HG02938 (cell line): ENCODE results near the gene ADAMTS6.

Experiments used
- ATAC-seq: cut with Tn5 transposase; IDR thresholded peaks from one replicate; pipeline ENCODE4 v1.9.1; 2021; ENCODE audit warnings: mild to moderate bottlenecking, moderate library complexity; ENCODE audit not compliant: unreplicated experiment

Gene ADAMTS6

DNA sequence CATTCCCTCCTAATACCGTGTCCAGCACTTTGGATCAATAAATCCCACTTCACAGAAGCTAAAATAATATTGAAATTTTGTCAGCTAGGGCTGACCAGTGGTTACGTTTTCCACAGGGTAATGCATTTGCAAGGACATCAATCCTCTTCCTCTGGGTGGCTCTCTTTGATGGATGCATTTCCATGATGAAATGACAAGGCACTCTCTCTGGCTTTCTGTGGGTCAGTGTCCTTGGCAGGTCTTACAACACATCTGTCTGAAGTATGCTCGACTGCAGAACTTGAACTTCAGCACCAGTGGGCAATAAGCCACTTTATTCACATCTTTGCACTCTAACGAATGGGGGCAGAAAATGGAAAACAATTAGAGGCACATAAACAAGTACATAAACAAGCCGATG, 330.1 kb downstream of the ADAMTS6 start:
- no peak for ATAC-seq

DNA sequence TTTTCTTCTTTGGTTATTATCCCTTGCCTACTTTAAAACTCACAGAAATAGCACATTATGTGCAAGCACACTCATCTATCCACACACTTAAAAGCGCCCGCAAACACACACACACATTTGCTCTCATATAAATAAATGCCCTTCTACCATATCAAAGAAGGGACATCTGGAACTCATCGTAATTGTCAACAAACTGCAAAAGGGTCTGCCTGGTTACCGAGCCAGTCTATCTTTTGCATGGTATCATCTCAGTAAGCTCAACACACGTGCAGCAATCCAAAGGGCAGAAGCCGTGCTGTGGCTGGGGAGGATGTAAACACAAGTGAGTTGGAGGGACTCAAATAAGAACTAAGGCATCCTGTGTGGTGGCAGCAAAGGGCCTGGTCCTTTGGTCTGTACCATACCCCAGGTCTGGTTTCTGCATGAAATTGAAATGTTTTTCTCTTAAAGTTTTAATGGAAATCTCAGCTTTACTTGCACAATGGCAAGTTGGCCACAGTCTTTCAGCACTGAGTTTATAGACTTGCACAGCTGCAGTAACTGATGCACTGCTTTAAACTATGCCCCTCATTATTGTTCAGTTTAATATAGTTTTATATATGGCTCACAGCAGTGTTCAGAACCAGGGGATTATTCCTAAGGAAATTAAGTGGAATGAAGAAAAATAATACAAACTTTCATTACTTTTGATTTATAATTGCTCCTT, 331.0 kb downstream of the ADAMTS6 start:
- no peak for ATAC-seq

DNA sequence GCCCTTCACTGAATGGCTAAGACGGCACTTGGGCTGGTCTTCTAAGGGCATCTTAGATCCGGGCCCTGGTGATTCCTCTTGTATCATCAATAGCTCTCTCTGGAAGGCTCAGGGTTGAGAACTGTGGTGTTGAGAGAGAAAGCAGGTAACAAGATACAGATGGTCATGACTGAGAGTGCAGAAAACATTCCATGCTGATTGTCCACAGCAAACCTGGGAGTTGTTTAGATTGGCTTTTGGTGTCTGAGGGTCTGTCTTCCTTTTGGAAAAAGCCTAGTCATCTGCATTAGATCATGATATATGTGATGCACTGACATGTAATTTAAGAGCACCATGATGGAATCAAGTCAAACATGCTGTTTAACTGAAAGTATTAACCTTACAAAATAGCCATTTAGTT, 331.9 kb downstream of the ADAMTS6 start:
- ATAC-seq = no peak

- no peak for ATAC-seq
These were observed 337.4 kb downstream of the ADAMTS6 start for GRCh38 chr5:65144136-65144871.

- no peak for ATAC-seq
These were observed 339.2 kb downstream of the ADAMTS6 start for GRCh38 chr5:65142511-65143011.

DNA sequence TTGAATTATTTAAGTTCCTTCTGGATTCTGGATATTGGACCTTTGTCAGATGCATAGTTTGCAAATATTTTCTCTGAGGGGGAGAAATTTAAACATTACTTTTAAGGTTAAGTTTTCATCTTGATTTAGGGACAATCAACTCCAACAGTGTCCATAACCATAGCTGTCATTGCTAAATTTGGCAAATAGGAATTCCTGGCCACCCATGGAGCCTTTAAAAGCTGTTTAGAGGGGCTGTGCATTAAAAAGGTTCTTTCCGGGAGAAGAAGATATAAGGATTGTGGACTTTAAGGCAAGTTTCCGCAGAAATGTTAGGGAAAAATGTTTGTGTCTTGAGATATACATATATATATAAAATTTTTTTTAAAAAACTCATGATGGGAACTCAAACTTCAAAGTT, 339.7 kb downstream of the ADAMTS6 start:
- ATAC-seq = no peak

- no peak for ATAC-seq
These were observed 340.2 kb downstream of the ADAMTS6 start for GRCh38 chr5:65141493-65141892.

DNA sequence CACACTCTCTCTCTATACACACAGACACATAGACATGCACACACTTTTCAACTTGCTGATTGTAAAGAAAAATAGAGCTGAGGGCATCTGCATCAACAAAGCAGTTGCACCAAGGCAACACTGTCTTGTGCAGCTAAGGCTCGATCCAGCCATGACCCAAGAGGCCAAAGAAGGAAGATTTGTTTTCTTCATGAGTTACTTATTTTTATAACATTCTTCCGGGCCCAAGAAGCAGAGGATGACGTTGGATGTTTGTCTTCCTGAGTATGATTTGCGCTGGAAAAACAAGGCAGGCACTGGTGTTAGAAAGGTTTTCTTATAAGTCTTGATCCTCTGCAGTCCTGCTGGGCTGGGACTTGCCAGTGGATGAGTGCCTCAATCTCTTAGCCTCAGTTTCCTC, 344.1 kb downstream of the ADAMTS6 start:
- no peak for ATAC-seq

- no peak for ATAC-seq
These were observed 348.1 kb downstream of the ADAMTS6 start for GRCh38 chr5:65133477-65134110.

DNA sequence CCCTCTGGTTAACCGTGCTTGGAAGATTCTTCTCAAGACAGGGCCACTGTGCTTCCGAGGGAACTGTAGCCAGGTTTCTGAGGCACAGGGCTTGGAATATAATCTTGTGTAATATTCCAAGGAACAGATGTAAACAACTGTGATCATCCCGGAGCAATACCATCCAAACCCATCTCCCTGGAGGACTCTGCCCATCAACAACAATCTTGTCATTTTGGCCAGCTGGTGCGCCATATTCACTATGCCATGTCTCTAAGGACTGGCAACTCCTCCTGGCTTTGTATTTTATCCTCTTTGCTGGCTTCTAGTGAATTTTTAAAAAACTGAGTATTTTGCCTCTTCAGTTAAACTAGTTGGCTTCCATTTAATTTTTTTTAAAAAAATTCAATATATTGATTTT, 349.3 kb downstream of the ADAMTS6 start:
- ATAC-seq = no peak

DNA sequence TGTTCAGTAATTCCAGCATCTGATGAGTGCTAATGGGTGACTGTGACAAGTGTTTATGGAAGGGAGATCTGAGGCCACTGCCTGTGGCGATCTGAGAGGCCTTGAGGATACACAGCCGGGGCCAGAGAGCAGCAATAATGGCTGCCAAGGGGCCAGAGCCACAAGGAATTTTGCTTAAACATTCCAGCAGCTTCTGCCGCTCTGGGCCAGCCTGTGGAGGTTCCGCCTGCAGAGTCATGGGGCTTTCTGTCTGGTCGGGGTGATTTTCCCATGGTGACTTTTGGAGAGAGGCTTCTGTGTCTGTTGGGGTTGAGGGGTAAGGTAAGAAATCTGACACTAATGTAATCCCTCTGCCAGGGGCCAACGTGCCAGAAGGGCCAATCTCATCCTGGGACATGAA, 353.5 kb downstream of the ADAMTS6 start:
- ATAC-seq = no peak

GRCh38 chr5:65127161-65127901, 354.4 kb downstream of the ADAMTS6 start:
- no peak for ATAC-seq

GRCh38 chr5:65126542-65127069, 355.1 kb downstream of the ADAMTS6 start:
- ATAC-seq = no peak

DNA sequence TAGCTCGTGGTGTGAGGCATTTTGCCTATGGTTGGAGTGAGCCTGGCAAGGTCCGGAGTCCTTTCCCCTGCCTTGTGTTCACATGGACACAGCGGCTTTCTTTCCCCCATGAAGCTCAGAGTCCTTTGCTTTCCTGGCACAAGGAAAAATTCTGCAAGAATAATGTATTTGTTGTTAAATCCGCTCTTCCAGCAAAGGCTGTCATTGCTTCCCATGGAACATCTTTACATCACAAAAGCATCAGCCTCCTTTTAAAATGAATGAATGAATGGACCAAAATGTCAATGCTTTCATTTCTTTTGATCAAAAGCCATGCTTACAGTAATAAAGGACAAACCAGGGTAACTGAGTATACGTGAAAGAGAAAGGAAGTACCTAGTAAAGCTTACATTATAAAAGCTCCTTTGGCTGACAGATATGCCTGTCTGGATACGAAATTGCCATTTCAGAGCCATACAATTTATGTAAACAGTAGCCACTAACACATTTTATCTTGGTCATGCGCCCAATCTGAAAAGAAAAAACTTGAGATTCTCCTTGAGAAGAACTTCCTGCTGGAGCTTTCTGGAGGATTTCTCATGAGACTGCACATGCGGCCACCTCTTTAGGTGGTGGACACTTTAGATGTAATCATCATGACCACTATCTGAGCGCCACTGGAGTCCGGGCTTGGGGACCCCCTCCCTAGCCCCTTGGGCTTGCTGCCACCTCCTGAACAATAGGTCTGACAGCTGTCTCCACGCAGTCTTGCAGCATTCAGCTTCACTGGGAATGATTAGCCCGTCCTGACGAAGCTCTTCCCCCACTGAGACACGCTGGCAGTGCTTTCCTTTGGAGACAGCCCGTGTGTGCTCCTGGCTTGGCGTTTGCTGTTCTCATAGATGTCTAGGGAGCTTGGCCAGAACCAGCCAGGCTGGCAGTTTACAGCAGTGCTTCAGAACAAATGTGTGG, 355.9 kb downstream of the ADAMTS6 start:
- ATAC-seq = no peak

DNA sequence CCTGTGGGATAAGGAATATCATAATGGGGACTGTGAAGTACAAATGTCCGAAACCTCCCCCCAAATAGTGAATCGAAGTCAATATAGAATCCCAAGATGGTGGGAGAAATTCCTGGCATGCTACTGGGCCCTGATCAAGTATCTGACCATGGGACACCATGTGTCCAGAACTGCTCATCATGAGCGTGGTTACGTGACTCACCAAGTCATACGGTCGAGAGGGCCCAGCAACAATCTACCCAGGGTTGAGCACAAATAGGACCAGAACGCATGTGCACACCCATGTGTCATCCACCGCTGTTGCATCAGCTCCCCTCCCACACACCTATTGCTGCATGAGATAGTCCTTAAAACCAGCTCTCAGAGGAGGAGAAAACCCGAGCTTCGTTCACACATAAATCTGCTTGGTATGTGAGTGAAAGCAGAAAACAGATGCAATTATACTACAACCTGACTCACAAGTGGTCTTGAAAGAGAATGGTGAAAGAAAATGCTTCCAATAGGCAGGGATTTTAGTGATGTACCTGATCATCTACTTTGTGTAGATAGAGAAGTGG, 359.8 kb downstream of the ADAMTS6 start:
- no peak for ATAC-seq

DNA sequence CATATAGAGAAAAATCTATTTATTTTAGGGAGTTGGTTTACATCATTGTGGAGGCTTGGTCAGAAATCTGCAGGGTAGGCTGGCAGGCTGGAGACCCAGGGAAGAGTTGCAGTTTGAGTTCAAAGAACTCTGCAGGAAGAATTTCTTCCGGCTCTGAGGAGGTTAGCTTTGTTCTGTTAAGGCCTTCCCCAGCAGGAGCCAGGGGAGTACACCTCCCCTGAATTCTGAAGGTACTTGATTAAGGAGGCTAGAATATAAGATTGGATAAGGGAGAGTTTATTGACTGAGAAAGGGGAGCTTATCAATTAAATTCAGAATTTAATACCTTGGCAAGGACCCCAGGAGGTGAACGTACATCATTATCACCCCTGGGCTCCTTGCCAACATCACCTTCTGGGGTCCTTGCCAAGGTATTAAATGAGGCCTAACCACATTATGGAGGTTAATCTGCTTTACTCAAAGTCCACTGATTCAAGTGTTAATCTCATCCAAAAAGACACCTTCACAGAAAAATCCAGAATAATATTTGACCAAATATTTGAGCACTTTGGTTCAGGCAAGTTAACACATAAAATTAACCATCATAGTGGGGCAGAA, 361.3 kb downstream of the ADAMTS6 start:
- no peak for ATAC-seq

- ATAC-seq = no peak
These were observed 364.2 kb downstream of the ADAMTS6 start for GRCh38 chr5:65117525-65117924.

- no peak for ATAC-seq
These were observed 367.9 kb downstream of the ADAMTS6 start for GRCh38 chr5:65113771-65114170.
